ENCODE measurements around the gene ZBTB40. TPM values are rescaled to one million over a fixed set of nuclear protein-coding genes. Genes with fewer than 3 reads are reported as not detected.

Gene ZBTB40
- total and polyA plus RNA-seq, 9 of the 15 experiments (the other 6 are each of a cell fraction or from before 2014, with no cell fraction given) = 2.6 to 26.0 (median 18.8) TPM

DNA sequence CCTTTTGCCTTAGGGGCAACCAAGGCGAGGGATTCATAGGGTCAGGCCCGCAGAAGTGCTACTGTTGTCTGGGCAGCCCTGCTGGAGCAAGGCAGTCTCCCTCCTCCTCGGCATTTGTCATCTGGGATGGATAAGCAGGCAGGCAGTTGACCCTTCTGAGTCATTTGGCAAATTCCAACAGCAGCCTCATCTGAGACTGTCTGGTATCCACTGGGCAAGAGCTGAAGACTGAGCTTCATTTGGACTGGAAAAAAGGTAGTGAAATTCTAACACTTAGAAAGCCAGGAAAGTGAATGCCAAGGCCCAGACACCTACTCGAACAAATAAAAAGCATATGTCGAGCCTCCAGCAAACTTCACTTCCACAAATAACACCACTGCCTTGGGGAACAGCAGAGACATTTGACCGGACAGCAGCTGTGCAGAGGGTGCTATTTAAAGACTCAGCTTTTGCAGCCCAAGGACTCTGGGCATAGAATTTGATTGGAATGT, 4.0 kb upstream of the ZBTB40 start (continued):
- TF ChIP-seq ZEB2 (IDR thresholded peaks at IDR 0.05) = no peak
- TF ChIP-seq PYGO2 (tag; IDR thresholded peaks at IDR 0.05) = no peak
- no peak for TF ChIP-seq E2F1 (CRISPR knock-in tag; IDR thresholded peaks at IDR 0.05)
- TF ChIP-seq JUND (IDR thresholded peaks at IDR 0.05; ENCODE audit: borderline replicate concordance, low read depth, low read length) = peak; percentile 63
- TF ChIP-seq JUND (tag; IDR thresholded peaks at IDR 0.05; ENCODE audit: borderline replicate concordance, low read depth, low read length) = peak; percentile 48; the same call in 2 of the 3 replicates
- TF ChIP-seq FOSL1 (tag; conservative IDR thresholded peaks at IDR 0.05) = peak; percentile 78
- TF ChIP-seq GTF2A2 (tag; IDR thresholded peaks at IDR 0.05) = no peak
- TF ChIP-seq ZNF586 (CRISPR knock-in tag; conservative IDR thresholded peaks at IDR 0.05) = no peak
- TF ChIP-seq RCOR1 (IDR thresholded peaks at IDR 0.05; ENCODE audit: borderline replicate concordance in 1 of 2, low read depth in 2 of 2, low read length in 2 of 2) = peak in 1 of 2 experiments; percentile 42; a peak in 1 of 4 replicates

DNA sequence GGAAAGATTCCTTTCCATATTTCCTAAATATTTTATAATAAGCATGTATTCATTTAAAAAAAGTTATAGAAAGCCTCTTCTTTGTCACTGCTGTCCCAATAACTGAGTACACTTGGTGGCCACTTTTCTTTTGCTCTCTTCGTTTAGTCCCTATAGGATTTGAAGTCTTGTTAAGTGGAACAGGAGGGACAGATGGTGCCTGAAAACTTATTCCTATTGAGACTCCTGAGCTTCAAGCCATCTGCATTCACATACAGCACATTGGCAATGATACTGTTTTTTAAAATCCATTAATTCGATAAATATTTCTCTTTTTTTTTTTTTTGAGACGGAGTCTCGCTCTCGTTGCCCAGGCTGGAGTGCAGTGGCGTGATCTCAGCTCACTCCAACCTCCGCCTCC, 2.0 kb upstream of the ZBTB40 start:
- in situ Hi-C loops (cut with MboI) (no loop called here), intact Hi-C loops (cut with micrococcal nuclease) (no loop called here)
- TF ChIP-seq ZC3H4 (CRISPR knock-in tag; IDR thresholded peaks at IDR 0.05; ENCODE audit: borderline replicate concordance) (no peak), MEF2D (tag; conservative IDR thresholded peaks at IDR 0.05; ENCODE audit: low read depth) (no peak), MTA3 (IDR thresholded peaks at IDR 0.05; ENCODE audit: borderline replicate concordance) (no peak), BRD4 (IDR thresholded peaks at IDR 0.05) (no peak), PHB (CRISPR knock-in tag; IDR thresholded peaks at IDR 0.05) (no peak), PHF21A (IDR thresholded peaks at IDR 0.05; ENCODE audit: borderline replicate concordance, low read depth) (no peak), CBX3 (IDR thresholded peaks at IDR 0.05; ENCODE audit: borderline replicate concordance in 1 of 2, low read length in 2 of 2) (no peak), ZNF583 (CRISPR knock-in tag; IDR thresholded peaks at IDR 0.05) (no peak), ESRRB (CRISPR knock-in tag; IDR thresholded peaks at IDR 0.05; ENCODE audit: borderline replicate concordance) (no peak), HDGF (IDR thresholded peaks at IDR 0.05) (no peak), GTF2E2 (tag; IDR thresholded peaks at IDR 0.05) (no peak), U2AF1 (optimal IDR thresholded peaks at IDR 0.05; ENCODE audit: low read depth, low read length) (no peak), ZNF347 (CRISPR knock-in tag; IDR thresholded peaks at IDR 0.05; ENCODE audit: low read depth) (no peak)
- TF ChIP-seq, protein P1, sequence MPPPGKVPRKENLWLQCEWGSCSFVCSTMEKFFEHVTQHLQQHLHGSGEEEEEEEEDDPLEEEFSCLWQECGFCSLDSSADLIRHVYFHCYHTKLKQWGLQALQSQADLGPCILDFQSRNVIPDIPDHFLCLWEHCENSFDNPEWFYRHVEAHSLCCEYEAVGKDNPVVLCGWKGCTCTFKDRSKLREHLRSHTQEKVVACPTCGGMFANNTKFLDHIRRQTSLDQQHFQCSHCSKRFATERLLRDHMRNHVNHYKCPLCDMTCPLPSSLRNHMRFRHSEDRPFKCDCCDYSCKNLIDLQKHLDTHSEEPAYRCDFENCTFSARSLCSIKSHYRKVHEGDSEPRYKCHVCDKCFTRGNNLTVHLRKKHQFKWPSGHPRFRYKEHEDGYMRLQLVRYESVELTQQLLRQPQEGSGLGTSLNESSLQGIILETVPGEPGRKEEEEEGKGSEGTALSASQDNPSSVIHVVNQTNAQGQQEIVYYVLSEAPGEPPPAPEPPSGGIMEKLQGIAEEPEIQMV (tag; conservative IDR thresholded peaks at IDR 0.05; ENCODE audit: low read depth) = no peak
- peaks cover 19 to 29% of the 10 kb centered on the region in 2 experiments; a peak in 4 of 5 replicates for H3K4me1 ChIP-seq (replicated peaks in 1 of 2; ENCODE audit: control insufficient read depth in 2 of 2, insufficient read depth in 2 of 2, low read length in 2 of 2)
- FAIRE-seq (no peak), ATAC-seq (no peak), DNase-seq (ENCODE audit: extremely low read depth in 1 of 4, low spot score in 3 of 4) (no peak)
- H3K27me3 ChIP-seq (ENCODE audit: control insufficient read depth in 2 of 2, insufficient read depth in 2 of 2, low read length in 2 of 2) = no peaks in the 10 kb centered on the region
- no peak overlapping the region for H3K27ac ChIP-seq (ENCODE audit: extremely low read depth, low read depth, low read length)
- no peak overlapping the region for H2AFZ ChIP-seq (ENCODE audit: low read depth, low read length)
- 91% methylated on average over 4 of the region's 7 CpGs for WGBS (ENCODE audit: insufficient coverage, low coverage, missing lambda C conversion rate)
- no peak overlapping the region for H3K9ac ChIP-seq (ENCODE audit: insufficient read depth in 1 of 2, low read depth in 2 of 2, low read length in 2 of 2)
- H3K9me3 ChIP-seq (replicated peaks; ENCODE audit: control insufficient read depth, insufficient read depth, low read depth, low read length) = peaks cover 9% of the 10 kb centered on the region
- no peaks in the 10 kb centered on the region for H4K20me1 ChIP-seq (replicated peaks; ENCODE audit: control insufficient read depth, insufficient read depth, low read length)
- POLR2A ChIA-PET = interaction anchor here (0.7 kb wide), 1 partner anchor 59 kb away, joined by 3 read pairs; no protein-coding TSS in a partner anchor
- no peak overlapping the region for H3K4me2 ChIP-seq (ENCODE audit: insufficient read depth, low read length)
- no peak overlapping the region for H3K4me3 ChIP-seq
- H3K36me3 ChIP-seq (ENCODE audit: control insufficient read depth, insufficient read depth, low read length) = no peaks in the 10 kb centered on the region
- CTCF ChIA-PET (ENCODE audit: low intra/inter-chr PET ratio) = no interaction called here
- peaks cover 27% of the 10 kb centered on the region for H3K79me2 ChIP-seq (ENCODE audit: control insufficient read depth, insufficient read depth, low read length)
- no peaks in the 10 kb centered on the region for H3K9me1 ChIP-seq (ENCODE audit: control insufficient read depth, insufficient read depth, low read length)
- no TSS peak for BruUV-seq (replicated peaks)

All from K562 (cell line).